Superior temporal gyrus (tissue), 1 donor: Measurements from ENCODE around the gene OAS3.
"Not testable (repeated sequence)": the region's sequence is repeated elsewhere in the genome, so short reads cannot be mapped to it uniquely, and the experiment has no call there.

ENCODE experiments used
- DNase-seq: peaks from one replicate; pipeline ENCODE4 v3.0.0-alpha.2; 2016; ENCODE audit errors: extremely low spot score

The OAS3 gene

GRCh38 chr12:112950701-112951100 is 12.4 kb downstream of the OAS3 start:
- no peak for DNase-seq

- DNase-seq = not testable (repeated sequence)
Observed at GRCh38 chr12:112957125-112957524, 18.9 kb downstream of the OAS3 start.

DNA sequence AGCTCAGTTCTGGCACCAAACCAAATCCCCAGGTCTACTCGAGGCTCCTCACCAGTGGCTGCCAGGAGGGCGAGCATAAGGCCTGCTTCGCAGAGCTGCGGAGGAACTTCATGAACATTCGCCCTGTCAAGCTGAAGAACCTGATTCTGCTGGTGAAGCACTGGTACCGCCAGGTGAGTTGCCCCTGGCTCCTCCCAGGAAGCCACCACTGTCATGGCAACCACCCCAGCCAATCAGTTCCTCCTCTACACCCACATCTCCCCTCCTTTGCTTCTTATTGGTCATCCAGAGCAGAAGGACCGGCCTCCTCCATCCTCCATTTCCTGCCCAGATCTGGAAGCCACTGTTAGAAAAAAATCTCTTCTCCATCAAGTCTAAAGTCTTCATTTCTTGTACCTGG is 22.8 kb downstream of the OAS3 start:
- DNase-seq = no peak

DNA sequence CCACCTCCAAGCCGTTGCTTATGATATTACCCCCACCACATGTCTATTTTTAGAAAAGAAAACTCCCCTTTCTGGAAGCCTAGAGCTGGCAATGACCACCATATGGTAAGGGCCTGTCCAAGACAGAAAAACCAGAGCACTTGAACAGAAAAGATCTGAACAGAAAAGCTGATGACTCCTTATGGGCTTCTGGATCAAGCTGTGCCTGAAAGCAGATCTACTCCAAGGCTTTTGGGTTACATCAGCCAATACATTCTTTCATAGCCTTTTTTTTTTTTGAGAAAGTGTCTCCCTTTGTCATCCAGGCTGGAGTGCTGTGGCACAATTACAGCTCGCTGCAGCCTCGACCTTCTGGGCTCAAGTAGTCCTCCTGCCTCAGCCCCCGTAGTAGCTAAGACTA is 23.3 kb downstream of the OAS3 start:
- no peak for DNase-seq

DNA sequence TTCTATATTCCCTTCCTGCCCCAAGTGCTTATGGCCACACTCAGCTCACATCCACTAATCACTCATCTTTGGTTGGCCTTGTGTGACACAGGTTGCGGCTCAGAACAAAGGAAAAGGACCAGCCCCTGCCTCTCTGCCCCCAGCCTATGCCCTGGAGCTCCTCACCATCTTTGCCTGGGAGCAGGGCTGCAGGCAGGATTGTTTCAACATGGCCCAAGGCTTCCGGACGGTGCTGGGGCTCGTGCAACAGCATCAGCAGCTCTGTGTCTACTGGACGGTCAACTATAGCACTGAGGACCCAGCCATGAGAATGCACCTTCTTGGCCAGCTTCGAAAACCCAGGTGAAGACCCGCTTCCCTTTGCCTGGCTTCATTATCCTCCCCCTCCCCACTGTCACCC is 24.3 kb downstream of the OAS3 start:
- DNase-seq = no peak

DNA sequence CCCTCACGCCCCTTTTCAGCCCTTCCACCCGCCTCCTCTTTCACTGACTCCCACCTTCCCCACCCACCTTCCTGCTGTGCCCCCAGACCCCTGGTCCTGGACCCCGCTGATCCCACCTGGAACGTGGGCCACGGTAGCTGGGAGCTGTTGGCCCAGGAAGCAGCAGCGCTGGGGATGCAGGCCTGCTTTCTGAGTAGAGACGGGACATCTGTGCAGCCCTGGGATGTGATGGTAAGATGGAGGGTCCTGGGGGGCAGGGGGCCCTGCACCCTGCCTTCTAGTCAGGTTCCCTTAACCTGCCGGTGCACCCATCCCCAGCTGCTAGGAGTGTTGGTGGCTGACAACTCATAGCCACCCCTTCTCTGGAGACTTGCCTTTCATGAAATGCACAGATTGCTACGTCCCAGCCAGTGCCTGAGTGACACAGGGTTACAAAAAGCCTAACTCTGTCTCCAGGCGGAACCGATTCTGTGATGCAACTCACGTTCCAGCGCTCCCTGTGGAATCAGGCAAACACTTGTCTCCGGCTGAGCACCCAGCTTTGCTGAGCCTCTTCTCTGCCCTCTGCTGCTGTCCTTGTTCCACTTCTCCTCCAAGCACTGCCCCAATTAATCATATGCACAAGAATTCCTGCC is 25.1 kb downstream of the OAS3 start:
- DNase-seq = no peak

DNA sequence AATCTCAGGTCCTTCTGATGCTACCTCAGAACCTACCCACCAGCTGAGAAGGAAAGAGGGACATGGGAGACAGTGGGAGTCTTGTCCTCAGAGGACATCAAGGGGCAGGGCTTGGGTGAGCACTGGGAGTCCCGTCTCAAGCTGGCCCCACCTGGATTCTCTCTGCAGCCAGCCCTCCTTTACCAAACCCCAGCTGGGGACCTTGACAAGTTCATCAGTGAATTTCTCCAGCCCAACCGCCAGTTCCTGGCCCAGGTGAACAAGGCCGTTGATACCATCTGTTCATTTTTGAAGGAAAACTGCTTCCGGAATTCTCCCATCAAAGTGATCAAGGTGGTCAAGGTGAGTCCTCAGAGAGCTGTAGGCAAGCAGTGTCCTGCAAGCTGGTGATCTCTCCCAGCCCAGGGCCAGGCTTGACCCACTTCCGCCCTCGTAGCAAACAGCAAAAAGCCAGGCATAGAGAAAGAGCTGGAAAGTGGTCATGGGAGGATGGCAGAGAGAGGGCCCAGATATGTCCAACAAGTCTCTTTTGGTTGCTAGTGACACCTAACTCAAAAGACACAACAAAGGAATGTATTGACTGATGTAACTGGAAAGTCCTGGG is 25.9 kb downstream of the OAS3 start:
- DNase-seq = no peak

DNA sequence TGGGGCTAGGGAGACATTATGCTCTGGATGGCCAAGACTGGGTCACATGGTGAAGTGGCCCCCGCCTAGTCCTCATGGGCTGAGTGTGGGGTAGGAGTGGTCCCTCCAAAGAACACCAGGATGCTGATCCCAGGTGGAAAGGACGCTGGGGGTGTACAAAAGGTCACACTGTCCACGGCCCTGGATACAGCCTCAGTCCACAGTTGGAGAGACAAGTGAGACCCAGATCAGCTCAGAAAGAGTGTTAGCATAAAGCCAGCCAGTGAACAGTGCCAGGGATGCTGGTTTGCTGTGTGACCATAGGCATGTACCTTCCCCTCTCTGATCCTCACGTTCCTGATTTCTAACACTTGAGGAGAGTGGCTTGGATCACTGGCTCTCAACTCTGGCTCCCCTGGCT is 26.6 kb downstream of the OAS3 start:
- no peak for DNase-seq

DNA sequence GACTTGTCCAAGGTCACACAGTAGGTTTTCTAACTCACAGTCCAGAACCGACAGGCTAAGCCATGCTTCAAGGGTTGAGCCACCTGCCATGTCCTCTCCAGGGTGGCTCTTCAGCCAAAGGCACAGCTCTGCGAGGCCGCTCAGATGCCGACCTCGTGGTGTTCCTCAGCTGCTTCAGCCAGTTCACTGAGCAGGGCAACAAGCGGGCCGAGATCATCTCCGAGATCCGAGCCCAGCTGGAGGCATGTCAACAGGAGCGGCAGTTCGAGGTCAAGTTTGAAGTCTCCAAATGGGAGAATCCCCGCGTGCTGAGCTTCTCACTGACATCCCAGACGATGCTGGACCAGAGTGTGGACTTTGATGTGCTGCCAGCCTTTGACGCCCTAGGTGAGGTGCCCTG is 27.4 kb downstream of the OAS3 start:
- DNase-seq = no peak

DNA sequence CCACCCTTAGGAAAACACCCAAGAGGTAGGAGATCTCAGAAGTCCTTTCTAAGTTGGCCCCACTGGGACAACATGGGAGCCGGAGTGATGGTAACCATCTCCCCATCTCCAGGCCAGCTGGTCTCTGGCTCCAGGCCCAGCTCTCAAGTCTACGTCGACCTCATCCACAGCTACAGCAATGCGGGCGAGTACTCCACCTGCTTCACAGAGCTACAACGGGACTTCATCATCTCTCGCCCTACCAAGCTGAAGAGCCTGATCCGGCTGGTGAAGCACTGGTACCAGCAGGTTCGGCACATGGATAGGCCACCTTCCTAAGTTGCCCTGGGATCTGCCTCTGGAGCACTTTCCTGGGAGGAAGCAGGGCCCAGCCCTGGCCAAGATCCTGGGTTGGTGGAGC is 29.0 kb downstream of the OAS3 start:
- DNase-seq = no peak

- no peak for DNase-seq
Observed at GRCh38 chr12:112967858-112968257, 29.6 kb downstream of the OAS3 start.

DNA sequence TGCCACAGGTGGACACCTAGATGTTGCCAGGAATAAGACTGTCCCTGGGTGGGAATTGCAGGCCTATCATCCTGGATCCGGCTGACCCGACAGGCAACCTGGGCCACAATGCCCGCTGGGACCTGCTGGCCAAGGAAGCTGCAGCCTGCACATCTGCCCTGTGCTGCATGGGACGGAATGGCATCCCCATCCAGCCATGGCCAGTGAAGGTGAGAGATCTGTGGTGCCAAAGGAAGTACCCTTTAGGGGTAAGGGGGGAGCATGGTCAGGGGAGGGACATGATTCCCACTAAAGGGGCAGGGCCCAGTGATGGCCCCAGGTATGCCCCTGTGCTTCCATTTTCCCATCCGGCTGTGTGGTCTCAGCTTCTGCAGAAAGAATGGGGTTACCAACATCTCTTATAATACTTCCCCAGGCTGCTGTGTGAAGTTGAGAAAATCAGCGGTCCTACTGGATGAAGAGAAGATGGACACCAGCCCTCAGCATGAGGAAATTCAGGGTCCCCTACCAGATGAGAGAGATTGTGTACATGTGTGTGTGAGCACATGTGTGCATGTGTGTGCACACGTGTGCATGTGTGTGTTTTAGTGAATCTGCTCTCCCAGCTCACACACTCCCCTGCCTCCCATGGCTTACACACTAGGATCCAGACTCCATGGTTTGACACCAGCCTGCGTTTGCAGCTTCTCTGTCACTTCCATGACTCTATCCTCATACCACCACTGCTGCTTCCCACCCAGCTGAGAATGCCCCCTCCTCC is 31.5 kb downstream of the OAS3 start:
- DNase-seq = no peak

- DNase-seq = no peak
Observed at GRCh38 chr12:112970391-112970790, 32.1 kb downstream of the OAS3 start.

- DNase-seq = no peak
Observed at GRCh38 chr12:112971248-112971647, 33.0 kb downstream of the OAS3 start.

GRCh38 chr12:112973011-112973735 is 34.9 kb downstream of the OAS3 start:
- DNase-seq = no peak

DNA sequence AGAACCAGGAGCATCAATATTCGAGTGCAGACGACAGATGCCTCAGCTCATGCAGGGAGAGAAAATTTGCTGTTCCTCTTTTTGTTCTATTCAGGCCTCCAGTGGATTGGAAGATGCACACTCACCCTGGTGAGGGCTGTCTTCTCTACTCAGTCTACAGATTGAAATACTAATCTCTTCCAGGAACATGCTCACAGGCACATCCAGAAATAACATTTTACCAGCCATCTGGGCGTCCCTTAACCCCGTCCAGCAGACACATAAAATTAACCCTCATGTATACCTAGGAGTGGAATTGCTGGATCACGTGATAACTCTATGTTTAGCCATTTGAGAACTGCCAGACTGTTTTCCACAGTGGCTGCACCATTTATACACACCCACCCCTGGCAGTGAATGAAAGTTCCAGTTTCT is 35.6 kb downstream of the OAS3 start:
- DNase-seq = peak; percentile 42

DNA sequence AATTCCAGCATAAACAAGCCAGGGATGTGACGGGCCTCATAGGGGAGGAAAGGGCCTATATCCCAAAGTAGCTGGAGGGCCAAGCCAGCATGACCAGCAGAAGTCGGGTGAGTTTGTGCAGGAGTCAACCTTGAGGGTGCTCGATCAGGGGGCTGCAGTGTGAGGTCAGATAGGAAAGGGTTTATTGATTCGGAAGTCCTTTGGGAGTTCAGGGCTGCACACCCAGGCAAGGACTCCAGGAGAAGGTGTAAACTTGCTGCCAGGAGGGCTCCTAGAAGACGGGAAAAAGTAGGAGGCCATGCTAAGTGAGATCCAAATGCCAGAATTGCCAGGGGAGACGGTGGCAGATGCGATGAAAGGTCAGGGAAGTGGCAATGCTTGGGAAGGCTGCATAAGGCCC is 36.6 kb downstream of the OAS3 start:
- no peak for DNase-seq

DNA sequence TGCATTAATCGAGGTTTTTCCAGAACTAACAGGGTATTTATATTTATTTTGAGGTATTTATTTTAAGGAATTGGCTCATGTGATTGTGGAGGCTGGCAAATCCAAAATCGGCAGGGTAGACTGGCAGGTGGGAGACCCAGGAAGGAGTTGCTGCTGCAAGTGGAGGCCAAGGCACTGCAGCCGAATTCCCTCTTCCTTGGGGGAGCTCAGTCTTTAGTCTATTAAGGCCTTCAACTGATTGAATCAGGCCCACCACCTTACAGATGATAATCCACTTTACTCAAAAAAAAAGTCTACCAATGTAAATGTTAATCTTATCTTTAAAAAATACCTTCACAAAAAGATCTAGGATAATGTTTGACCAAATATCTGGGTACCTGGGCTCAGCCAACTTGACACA is 38.9 kb downstream of the OAS3 start:
- no peak for DNase-seq

GRCh38 chr12:112977641-112978040 is 39.4 kb downstream of the OAS3 start:
- no peak for DNase-seq

DNA sequence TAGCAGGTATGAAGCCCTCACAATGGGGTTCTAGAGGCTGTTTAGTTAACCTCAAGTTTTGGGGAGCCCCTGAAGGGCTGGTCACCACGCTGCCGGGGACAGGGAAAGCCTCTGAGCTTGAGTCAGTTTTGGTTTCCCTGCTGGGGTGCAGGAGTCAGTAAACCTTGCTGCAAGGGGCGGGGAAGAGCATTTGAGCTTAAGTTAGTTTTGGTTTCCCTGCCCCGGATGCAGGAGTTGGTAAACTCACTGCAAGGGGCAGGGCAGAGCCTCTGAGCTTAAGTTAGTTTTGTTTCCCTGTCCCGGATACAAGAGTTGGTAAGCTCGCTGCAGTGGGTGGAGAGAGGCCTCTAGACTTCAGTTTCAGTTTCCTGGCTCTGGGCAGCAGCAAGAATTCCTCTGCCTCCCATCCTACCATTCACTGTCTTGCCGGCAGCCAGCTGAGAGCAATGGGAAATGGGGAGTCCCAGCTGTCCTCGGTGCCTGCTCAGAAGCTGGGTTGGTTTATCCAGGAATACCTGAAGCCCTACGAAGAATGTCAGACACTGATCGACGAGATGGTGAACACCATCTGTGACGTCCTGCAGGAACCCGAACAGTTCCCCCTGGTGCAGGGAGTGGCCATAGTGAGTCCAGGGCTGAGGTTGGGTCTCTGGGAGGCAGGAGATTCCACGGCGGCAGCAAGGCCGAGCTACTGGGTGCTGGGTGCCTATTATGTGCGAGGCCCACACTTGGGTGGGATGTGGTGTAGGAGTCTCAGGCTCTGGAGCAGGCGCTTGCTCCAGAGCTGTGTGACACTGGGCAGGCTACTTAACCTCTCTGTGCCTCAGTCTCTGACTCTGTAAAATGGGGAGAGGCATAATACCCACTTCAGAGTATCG is 40.1 kb downstream of the OAS3 start, which contains the start of gene OAS2:
Gene OAS2 (plus strand): TSS at position 357 of the 878 bp plus-strand sequence. CDS start 90 bp downstream, at position 447.
- DNase-seq = no peak

DNA sequence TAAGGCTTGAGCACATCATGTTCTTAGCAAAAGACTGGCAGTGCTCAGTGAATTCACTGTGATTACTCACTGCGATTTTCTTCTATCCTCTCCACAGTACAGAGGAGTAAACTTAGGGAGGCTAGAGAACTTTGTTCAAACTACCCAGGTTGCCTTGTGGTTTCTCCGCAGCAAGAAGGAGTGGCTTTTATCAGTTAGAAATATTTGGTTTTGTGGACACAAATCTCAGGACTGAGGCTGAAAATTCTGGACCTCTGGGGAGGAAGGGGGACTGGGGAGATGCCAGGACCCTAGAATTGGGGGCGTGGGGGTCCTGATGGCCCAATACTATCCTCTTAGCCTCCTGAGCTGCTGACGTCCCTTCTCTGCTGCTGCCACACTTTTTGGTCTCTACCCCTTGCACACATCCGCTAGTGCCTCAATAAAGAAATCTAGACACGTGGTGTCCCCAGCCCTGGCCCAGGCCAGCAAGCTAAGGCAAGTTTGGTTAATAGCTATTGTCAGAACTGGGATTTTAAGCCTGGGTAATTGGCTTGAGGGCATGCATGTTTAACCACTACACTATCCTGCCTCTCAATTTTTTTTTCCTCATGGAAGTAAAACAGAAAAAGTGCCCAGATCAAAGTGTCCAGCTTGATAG is 40.9 kb downstream of the OAS3 start:
- DNase-seq = no peak
